GM23338 (cell line): ENCODE data around the gene ATP5F1A. TPM values are rescaled to one million over a fixed set of nuclear protein-coding genes. Genes with fewer than 3 reads are reported as not detected.
"Not testable (repeated sequence)": the region's sequence is repeated elsewhere in the genome, so short reads cannot be mapped to it uniquely, and the experiment has no call there.

Experiments used
- ATAC-seq: fragments of 200-7000 bp; cut with Tn5 transposase; 3 replicates; pipeline ENCODE4 v1.9.1; 2020
- DNase-seq: peaks from one replicate; pipeline ENCODE4 v3.0.0-alpha.2; 2015; ENCODE audit warnings: low spot score
- H2AFZ ChIP-seq: fragments of 200-600 bp; sonication (generic); 2 replicates; pipeline ENCODE4 v1.8.0; 2016; ENCODE audit warnings: antibody characterized with exemption, mild to moderate bottlenecking, moderate library complexity
- H3F3A ChIP-seq: fragments of 200-600 bp; sonication (generic); replicated peaks from 2 replicates; pipeline ENCODE4 v1.8.0; 2017; ENCODE audit warnings: antibody characterized with exemption, mixed run types, low read depth
- H3K27ac ChIP-seq: fragments of 200-600 bp; sonication (generic); 2 replicates; pipeline ENCODE4 v1.6.1; 2016; ENCODE audit warnings: low read depth
- H3K27me3 ChIP-seq: fragments of 200-600 bp; sonication (generic); 2 replicates; pipeline ENCODE4 v1.8.0; 2016; ENCODE audit warnings: mild to moderate bottlenecking, mixed run types, moderate library complexity; ENCODE audit not compliant: insufficient read depth
- H3K36me3 ChIP-seq: fragments of 200-600 bp; sonication (generic); 2 replicates; pipeline ENCODE4 v1.8.0; 2016; ENCODE audit warnings: mild to moderate bottlenecking; ENCODE audit not compliant: insufficient read depth
- H3K4me1 ChIP-seq: fragments of 200-600 bp; sonication (generic); 2 replicates; pipeline ENCODE4 v1.8.0; 2016; ENCODE audit warnings: mild to moderate bottlenecking, moderate library complexity; ENCODE audit not compliant: insufficient read depth
- H3K4me2 ChIP-seq: fragments of 200-600 bp; sonication (generic); 2 replicates; pipeline ENCODE4 v1.7.1; 2017; ENCODE audit warnings: mixed run types
- H3K4me3 ChIP-seq: fragments of 200-600 bp; sonication (generic); 2 replicates; pipeline ENCODE4 v1.6.1; 2016; ENCODE audit warnings: mixed run types
- H3K79me2 ChIP-seq: fragments of 200-600 bp; sonication (generic); replicated peaks from 2 replicates; pipeline ENCODE4 v1.8.0; 2017; ENCODE audit warnings: mild to moderate bottlenecking; ENCODE audit not compliant: insufficient read depth
- H3K9me2 ChIP-seq: fragments of 200-600 bp; sonication (generic); 2 replicates; pipeline ENCODE4 v1.8.0; 2017; ENCODE audit not compliant: insufficient read depth
- H4K20me1 ChIP-seq: fragments of 200-600 bp; sonication (generic); replicated peaks from 2 replicates; pipeline ENCODE4 v1.8.0; 2017; ENCODE audit warnings: mild to moderate bottlenecking; ENCODE audit not compliant: insufficient read depth
- H3K27ac Mint-ChIP-seq: 2 replicates; pipeline ENCODE4 v1.8.0; 2020; ENCODE audit warnings: inconsistent platforms, mild to moderate bottlenecking, moderate library complexity, mixed read lengths
- H3K27me3 Mint-ChIP-seq: 3 replicates; pipeline ENCODE4 v1.8.0; 2022; ENCODE audit warnings: low read depth, mild to moderate bottlenecking, moderate library complexity, mixed read lengths, inconsistent platforms; ENCODE audit not compliant: insufficient read depth, poor library complexity
- H3K36me3 Mint-ChIP-seq: 3 replicates; pipeline ENCODE4 v1.8.0; 2021; ENCODE audit warnings: low read depth, mild to moderate bottlenecking, inconsistent platforms, moderate library complexity, mixed read lengths
- H3K4me1 Mint-ChIP-seq: 3 replicates; pipeline ENCODE4 v1.8.0; 2020; ENCODE audit warnings: mild to moderate bottlenecking, inconsistent platforms, mixed read lengths
- H3K4me3 Mint-ChIP-seq: 3 replicates; pipeline ENCODE4 v1.8.0; 2021; ENCODE audit warnings: moderate library complexity, mild to moderate bottlenecking, inconsistent platforms, mixed read lengths
- H3K9me3 Mint-ChIP-seq: 3 replicates; pipeline ENCODE4 v1.8.0; 2020; ENCODE audit warnings: moderate library complexity, mild to moderate bottlenecking, inconsistent platforms, mixed read lengths
- CREB1 ChIP-seq: fragments of 250-450 bp; sonication (Bioruptor Pico); IDR thresholded peaks from 2 replicates; pipeline ENCODE4 v1.5.0; 2020; ENCODE audit warnings: low read depth, mild to moderate bottlenecking, moderate library complexity
- CTCF ChIP-seq, 2 experiments: fragments of 200-600 bp in 1 of 2; sonication (generic) in 1 of 2; conservative IDR thresholded peaks; 2 replicates each; pipeline versions ENCODE4 v1.5.1 to v1.6.1; 2016 to 2017; ENCODE audit warnings: antibody characterized with exemption in 2 of 2, low read depth in 2 of 2, mild to moderate bottlenecking in 2 of 2, moderate library complexity in 1 of 2
- ETS1 ChIP-seq: IDR thresholded peaks from 2 replicates; pipeline ENCODE4 v1.6.1; 2016; ENCODE audit warnings: antibody characterized with exemption
- EZH2 ChIP-seq: fragments of 200-600 bp; sonication (generic); IDR thresholded peaks from one replicate; pipeline ENCODE4 v1.8.0; 2017; ENCODE audit warnings: antibody characterized with exemption, mild to moderate bottlenecking, low read depth; ENCODE audit not compliant: unreplicated experiment
- EZH2phosphoT487 ChIP-seq: fragments of 200-600 bp; sonication (generic); IDR thresholded peaks from one replicate; pipeline ENCODE4 v1.8.1; 2018; ENCODE audit warnings: antibody characterized with exemption; ENCODE audit not compliant: unreplicated experiment
- JUNB ChIP-seq: IDR thresholded peaks from one replicate; pipeline ENCODE4 v1.6.1; 2016; ENCODE audit warnings: antibody characterized with exemption; ENCODE audit not compliant: unreplicated experiment
- NANOG ChIP-seq: IDR thresholded peaks from 2 replicates; pipeline ENCODE4 v1.6.1; 2016; ENCODE audit warnings: antibody characterized with exemption, borderline replicate concordance
- POLR2AphosphoS5 ChIP-seq: IDR thresholded peaks from 2 replicates; pipeline ENCODE4 v1.6.1; 2016; ENCODE audit warnings: antibody characterized with exemption, low read depth
- REST ChIP-seq: IDR thresholded peaks from one replicate; pipeline ENCODE4 v1.6.1; 2018; ENCODE audit warnings: antibody characterized with exemption; ENCODE audit not compliant: unreplicated experiment
- STAT1 ChIP-seq: IDR thresholded peaks from one replicate; pipeline ENCODE4 v1.6.1; 2016; ENCODE audit warnings: antibody characterized with exemption; ENCODE audit not compliant: unreplicated experiment
- ZNF114 ChIP-seq: fragments of 250-450 bp; sonication (Bioruptor Pico); IDR thresholded peaks from 2 replicates; pipeline ENCODE4 v1.5.0; 2020; ENCODE audit warnings: mild to moderate bottlenecking, moderate library complexity
- ZNF331 ChIP-seq: fragments of 250-450 bp; sonication (Bioruptor Pico); IDR thresholded peaks from 2 replicates; pipeline ENCODE4 v1.5.0; 2020; ENCODE audit warnings: low read depth, mild to moderate bottlenecking, moderate library complexity
- polyA plus RNA-seq: library from polyadenylated mRNA; unstranded; fragments of >200 nt; fragmentation: Nextera tagmentation; extraction: Ambion mirVana; gene quantifications from 2 replicates; pipeline ENCODE4 v1.2.1, GENCODE V29; 2016
- total RNA-seq: library from RNA; depleted of rRNA; stranded (reverse); fragments of >200 nt; shearing (Covaris generic); gene quantifications from 2 replicates; pipeline ENCODE4 v1.2.3, GENCODE V29; 2014

The ATP5F1A gene
- total and polyA plus RNA-seq, 2 experiments from 2014 or later = 353 to 822 TPM

GRCh38 chr18:46130549-46130948, 32.5 kb upstream of the ATP5F1A start:
- not testable (repeated sequence) for DNase-seq, H3F3A ChIP-seq, H3K27ac ChIP-seq, H3K9me3 Mint-ChIP-seq, H3K4me2 ChIP-seq, H3K27me3 ChIP-seq, H3K4me3 Mint-ChIP-seq, H2AFZ ChIP-seq, H4K20me1 ChIP-seq, H3K4me3 ChIP-seq, H3K79me2 ChIP-seq, H3K9me2 ChIP-seq, H3K27me3 Mint-ChIP-seq, H3K4me1 ChIP-seq, H3K27ac Mint-ChIP-seq, ATAC-seq
- H3K36me3 ChIP-seq = peaks cover 27% of the 10 kb centered on the region
- Mint-ChIP-seq H3K36me3 (peaks cover 30% of the 10 kb centered on the region), H3K4me1 (peaks cover 10% of the 10 kb centered on the region)

GRCh38 chr18:46130061-46130460, 32.0 kb upstream of the ATP5F1A start:
- Histone ChIP-seq H3K4me2 (no peak overlapping the region), H4K20me1 (no peaks in the 10 kb centered on the region), H3K4me3 (no peak overlapping the region), H3F3A (peaks cover 4% of the 10 kb centered on the region; the same call in 1 of the 2 replicates), H3K79me2 (no peaks in the 10 kb centered on the region), H3K4me1 (no peaks in the 10 kb centered on the region), H3K27me3 (no peaks in the 10 kb centered on the region), H3K36me3 (peaks cover 31% of the 10 kb centered on the region), H3K9me2 (no peaks in the 10 kb centered on the region), H3K27ac (no peak overlapping the region), H2AFZ (no peak overlapping the region)
- Mint-ChIP-seq H3K36me3 (peaks cover 32% of the 10 kb centered on the region), H3K27ac (no peak overlapping the region), H3K4me3 (no peak overlapping the region), H3K9me3 (no peaks in the 10 kb centered on the region), H3K27me3 (peaks cover 3% of the 10 kb centered on the region), H3K4me1 (peaks cover 5% of the 10 kb centered on the region)
- DNase-seq = no peak
- no peak for ATAC-seq
- TF ChIP-seq JUNB (no peak), NANOG (no peak), ZNF114 (CRISPR knock-in tag) (no peak), REST (no peak), CREB1 (CRISPR knock-in tag) (no peak), EZH2phosphoT487 (no peak), CTCF (conservative IDR thresholded peaks at IDR 0.05; ENCODE audit: low read depth in 2 of 2) (no peak), POLR2AphosphoS5 (no peak), STAT1 (no peak), EZH2 (no peak), ZNF331 (CRISPR knock-in tag) (no peak), ETS1 (no peak)
